Measurements from ENCODE around the gene HOXC12.

The HOXC12 gene

DNA sequence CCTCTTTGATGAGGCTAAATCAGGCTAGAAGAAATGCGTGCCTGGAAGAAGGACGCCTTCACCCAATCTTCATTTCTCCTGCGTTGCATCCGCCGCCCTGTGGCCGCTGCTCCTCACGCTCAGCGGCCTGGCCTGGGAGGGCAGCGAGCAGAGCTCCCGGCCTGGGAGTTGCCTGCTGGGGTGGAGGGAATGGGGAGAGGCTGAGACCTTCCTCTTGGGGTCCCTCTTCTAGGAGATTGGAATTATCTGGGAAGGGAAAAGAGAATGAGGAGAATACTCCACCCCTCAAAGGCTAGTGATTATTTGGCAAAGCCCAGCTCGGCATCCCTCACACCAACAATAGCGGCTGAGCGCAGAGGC lies 2.4 kb upstream of the HOXC12 start:
- no peak for TF ChIP-seq EZH2phosphoT487 (IDR thresholded peaks at IDR 0.05; ENCODE audit: low read depth)
- TF ChIP-seq, protein P1, sequence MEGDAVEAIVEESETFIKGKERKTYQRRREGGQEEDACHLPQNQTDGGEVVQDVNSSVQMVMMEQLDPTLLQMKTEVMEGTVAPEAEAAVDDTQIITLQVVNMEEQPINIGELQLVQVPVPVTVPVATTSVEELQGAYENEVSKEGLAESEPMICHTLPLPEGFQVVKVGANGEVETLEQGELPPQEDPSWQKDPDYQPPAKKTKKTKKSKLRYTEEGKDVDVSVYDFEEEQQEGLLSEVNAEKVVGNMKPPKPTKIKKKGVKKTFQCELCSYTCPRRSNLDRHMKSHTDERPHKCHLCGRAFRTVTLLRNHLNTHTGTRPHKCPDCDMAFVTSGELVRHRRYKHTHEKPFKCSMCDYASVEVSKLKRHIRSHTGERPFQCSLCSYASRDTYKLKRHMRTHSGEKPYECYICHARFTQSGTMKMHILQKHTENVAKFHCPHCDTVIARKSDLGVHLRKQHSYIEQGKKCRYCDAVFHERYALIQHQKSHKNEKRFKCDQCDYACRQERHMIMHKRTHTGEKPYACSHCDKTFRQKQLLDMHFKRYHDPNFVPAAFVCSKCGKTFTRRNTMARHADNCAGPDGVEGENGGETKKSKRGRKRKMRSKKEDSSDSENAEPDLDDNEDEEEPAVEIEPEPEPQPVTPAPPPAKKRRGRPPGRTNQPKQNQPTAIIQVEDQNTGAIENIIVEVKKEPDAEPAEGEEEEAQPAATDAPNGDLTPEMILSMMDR (IDR thresholded peaks at IDR 0.05; ENCODE audit: low read depth, low read length): no peak
- Histone ChIP-seq H3K4me2 (ENCODE audit: low read length) (no peak overlapping the region), H3K27ac (ENCODE audit: low read length) (no peak overlapping the region), H4K20me1 (ENCODE audit: insufficient read depth, low read length) (no peaks in the 10 kb centered on the region), H3K36me3 (replicated peaks; ENCODE audit: low read depth, low read length) (no peaks in the 10 kb centered on the region), H3K27me3 (ENCODE audit: low read depth, low read length) (peaks cover 13% of the 10 kb centered on the region), H3K79me2 (ENCODE audit: low read length) (no peaks in the 10 kb centered on the region), H3K4me3 (ENCODE audit: low read length) (no peak overlapping the region), H2AFZ (ENCODE audit: low read depth, low read length) (no peak overlapping the region), H3K9me3 (ENCODE audit: insufficient read depth, low read length) (no peaks in the 10 kb centered on the region), H3K4me1 (ENCODE audit: low read length) (peaks cover 13% of the 10 kb centered on the region), H3K9ac (ENCODE audit: low read length) (no peak overlapping the region)

DNA sequence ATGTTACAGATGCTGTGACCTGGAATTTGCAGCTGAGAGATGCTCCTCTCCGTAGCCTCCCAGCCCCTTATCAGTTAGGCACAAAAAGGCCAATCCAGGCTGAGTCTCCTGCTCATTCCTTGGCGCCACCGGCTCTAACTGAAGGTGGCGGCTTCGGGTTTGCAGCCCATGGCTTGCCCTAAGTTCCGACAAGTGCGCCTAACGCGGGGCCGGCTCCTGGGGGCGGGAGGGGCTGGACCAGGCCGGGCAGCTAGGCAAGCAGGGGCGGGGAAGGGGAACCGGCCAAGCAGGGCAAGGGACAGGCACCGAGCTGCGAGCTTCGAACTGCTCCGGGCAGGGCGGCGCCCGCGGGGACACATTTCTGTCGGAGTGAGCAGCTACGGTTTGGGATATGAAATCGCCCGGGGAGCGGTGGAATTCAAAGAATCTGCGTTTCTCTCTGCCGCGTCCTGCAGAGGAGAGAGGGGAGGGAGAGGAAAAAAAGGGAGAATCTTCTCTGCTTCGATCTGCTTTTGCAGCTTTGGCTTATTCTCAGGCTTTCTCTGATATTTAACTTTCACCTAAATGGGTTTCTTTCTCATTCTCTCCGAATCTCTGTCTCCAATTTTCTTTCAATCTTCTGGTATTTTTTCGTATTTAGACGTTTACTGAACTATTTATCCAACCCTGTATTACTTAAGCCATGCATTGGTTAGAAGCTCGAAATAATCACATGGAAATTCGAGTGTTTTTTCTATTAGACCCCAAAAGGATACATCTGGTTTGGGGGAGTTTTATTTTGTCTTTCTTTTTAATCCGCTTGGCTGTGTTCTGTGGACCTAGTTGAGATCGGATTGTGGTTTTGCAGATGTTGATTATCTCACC lies 1.6 kb upstream of the HOXC12 start:
- Histone ChIP-seq H3K9me3 (ENCODE audit: insufficient read depth, low read length) (no peaks in the 10 kb centered on the region), H2AFZ (ENCODE audit: low read depth, low read length) (no peak overlapping the region), H4K20me1 (ENCODE audit: insufficient read depth, low read length) (no peaks in the 10 kb centered on the region), H3K4me3 (ENCODE audit: low read length) (no peak overlapping the region), H3K9ac (ENCODE audit: low read length) (no peak overlapping the region), H3K27me3 (ENCODE audit: low read depth, low read length) (peaks cover 8% of the 10 kb centered on the region), H3K79me2 (ENCODE audit: low read length) (no peaks in the 10 kb centered on the region), H3K4me2 (ENCODE audit: low read length) (no peak overlapping the region), H3K4me1 (ENCODE audit: low read length) (peaks cover 20% of the 10 kb centered on the region), H3K36me3 (replicated peaks; ENCODE audit: low read depth, low read length) (no peaks in the 10 kb centered on the region), H3K27ac (ENCODE audit: low read length) (no peak overlapping the region)
- no peak for TF ChIP-seq EZH2phosphoT487 (IDR thresholded peaks at IDR 0.05; ENCODE audit: low read depth)
- TF ChIP-seq, protein P1 (IDR thresholded peaks at IDR 0.05; ENCODE audit: low read depth, low read length): no peak

DNA sequence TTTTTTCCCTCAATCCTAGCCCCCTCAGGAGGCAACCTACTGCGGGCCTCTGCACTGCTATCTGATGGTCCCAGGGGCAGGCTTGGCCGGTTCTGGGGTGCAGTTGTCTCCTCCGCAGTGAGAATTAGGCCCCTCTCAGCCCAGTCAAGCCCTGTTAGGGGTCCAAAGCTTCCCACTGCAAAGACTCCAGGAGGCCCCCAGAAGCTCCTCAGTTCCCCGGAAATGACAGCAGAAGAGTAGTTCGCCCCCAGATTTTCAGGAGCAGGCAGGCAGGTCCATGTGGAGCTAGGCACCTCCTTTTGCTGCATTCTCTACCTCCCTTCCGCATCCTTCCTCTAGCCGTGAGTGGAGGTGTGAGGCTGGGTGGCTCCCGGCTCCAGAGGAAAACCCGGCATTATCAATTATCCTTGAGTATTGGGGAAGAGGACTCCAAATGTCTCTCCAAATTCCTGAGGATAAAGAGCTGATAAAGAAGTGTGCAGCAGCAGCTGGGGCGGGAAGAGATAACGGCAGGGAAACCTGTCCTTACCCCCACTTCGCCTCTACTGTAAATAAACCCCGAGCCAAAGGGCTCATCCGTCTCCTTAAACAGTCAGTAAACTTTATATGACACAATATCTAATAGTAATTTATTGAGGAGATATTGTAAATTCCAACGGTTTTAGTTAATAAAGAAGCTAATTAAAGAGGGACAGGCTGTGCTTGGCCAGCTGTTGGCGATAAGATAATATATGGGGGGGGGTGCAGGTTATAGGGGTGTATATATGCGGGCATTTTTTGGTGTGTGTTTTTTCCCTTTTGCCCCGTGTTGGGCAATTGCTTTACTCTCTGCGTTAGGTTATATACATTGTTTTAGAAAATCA lies 641 bp upstream of the HOXC12 start:
- Histone ChIP-seq H3K4me1 (ENCODE audit: low read length) (peaks cover 20% of the 10 kb centered on the region), H3K4me3 (ENCODE audit: low read length) (no peak overlapping the region), H4K20me1 (ENCODE audit: insufficient read depth, low read length) (no peaks in the 10 kb centered on the region), H3K27ac (ENCODE audit: low read length) (no peak overlapping the region), H2AFZ (ENCODE audit: low read depth, low read length) (no peak overlapping the region), H3K9me3 (ENCODE audit: insufficient read depth, low read length) (no peaks in the 10 kb centered on the region), H3K36me3 (replicated peaks; ENCODE audit: low read depth, low read length) (no peaks in the 10 kb centered on the region), H3K9ac (ENCODE audit: low read length) (no peak overlapping the region), H3K27me3 (ENCODE audit: low read depth, low read length) (peaks cover 13% of the 10 kb centered on the region), H3K79me2 (ENCODE audit: low read length) (no peaks in the 10 kb centered on the region), H3K4me2 (ENCODE audit: low read length) (no peak overlapping the region)
- no peak for TF ChIP-seq EZH2phosphoT487 (IDR thresholded peaks at IDR 0.05; ENCODE audit: low read depth)
- TF ChIP-seq, protein P1 (IDR thresholded peaks at IDR 0.05; ENCODE audit: low read depth, low read length): no peak

All from OCI-LY3 (cell line).